HL-60 (cell line): ENCODE results near the gene DDOST.

ENCODE experiments used
- POLR2AphosphoS5 ChIP-seq: IDR thresholded peaks from 2 replicates; pipeline ENCODE4 v1.6.1; 2012; ENCODE audit warnings: low read depth
- SPI1 ChIP-seq: IDR thresholded peaks from 2 replicates; pipeline ENCODE4 v1.6.1; 2012; ENCODE audit warnings: low read depth, mild to moderate bottlenecking, borderline replicate concordance
- TF ChIP-seq, protein P1 (sequence below): IDR thresholded peaks from one replicate; pipeline ENCODE4 v1.5.1; 2011; ENCODE audit warnings: low read length, control low read depth, inconsistent platforms; ENCODE audit not compliant: insufficient read depth
- TF ChIP-seq, protein P2 (sequence below): IDR thresholded peaks from 2 replicates; pipeline ENCODE4 v1.6.1; 2012; ENCODE audit warnings: low read depth; ENCODE audit not compliant: insufficient replicate concordance

DNA sequence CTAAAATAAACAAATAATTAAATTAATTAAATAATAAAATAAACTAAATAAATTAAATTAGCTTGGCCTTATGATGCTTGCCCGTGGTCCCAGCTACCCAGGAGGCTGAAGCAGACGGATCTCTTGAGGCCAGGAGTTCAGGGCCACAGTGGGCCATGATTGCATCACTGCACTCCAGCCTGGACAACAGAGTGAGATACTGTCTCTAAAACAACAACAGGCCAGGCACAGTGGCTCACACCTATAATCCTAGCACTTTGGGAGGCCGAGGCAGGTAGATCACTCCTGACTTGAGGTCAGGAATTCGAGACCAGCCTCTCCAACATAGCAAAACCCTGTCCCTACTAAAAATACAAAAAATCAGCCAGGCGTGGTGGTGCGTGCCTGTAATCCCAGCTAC lies 40.2 kb downstream of the DDOST start:
- TF ChIP-seq, protein P1, sequence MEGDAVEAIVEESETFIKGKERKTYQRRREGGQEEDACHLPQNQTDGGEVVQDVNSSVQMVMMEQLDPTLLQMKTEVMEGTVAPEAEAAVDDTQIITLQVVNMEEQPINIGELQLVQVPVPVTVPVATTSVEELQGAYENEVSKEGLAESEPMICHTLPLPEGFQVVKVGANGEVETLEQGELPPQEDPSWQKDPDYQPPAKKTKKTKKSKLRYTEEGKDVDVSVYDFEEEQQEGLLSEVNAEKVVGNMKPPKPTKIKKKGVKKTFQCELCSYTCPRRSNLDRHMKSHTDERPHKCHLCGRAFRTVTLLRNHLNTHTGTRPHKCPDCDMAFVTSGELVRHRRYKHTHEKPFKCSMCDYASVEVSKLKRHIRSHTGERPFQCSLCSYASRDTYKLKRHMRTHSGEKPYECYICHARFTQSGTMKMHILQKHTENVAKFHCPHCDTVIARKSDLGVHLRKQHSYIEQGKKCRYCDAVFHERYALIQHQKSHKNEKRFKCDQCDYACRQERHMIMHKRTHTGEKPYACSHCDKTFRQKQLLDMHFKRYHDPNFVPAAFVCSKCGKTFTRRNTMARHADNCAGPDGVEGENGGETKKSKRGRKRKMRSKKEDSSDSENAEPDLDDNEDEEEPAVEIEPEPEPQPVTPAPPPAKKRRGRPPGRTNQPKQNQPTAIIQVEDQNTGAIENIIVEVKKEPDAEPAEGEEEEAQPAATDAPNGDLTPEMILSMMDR, result no peak
- TF ChIP-seq POLR2AphosphoS5 (no peak), SPI1 (no peak)
- TF ChIP-seq, protein P2, sequence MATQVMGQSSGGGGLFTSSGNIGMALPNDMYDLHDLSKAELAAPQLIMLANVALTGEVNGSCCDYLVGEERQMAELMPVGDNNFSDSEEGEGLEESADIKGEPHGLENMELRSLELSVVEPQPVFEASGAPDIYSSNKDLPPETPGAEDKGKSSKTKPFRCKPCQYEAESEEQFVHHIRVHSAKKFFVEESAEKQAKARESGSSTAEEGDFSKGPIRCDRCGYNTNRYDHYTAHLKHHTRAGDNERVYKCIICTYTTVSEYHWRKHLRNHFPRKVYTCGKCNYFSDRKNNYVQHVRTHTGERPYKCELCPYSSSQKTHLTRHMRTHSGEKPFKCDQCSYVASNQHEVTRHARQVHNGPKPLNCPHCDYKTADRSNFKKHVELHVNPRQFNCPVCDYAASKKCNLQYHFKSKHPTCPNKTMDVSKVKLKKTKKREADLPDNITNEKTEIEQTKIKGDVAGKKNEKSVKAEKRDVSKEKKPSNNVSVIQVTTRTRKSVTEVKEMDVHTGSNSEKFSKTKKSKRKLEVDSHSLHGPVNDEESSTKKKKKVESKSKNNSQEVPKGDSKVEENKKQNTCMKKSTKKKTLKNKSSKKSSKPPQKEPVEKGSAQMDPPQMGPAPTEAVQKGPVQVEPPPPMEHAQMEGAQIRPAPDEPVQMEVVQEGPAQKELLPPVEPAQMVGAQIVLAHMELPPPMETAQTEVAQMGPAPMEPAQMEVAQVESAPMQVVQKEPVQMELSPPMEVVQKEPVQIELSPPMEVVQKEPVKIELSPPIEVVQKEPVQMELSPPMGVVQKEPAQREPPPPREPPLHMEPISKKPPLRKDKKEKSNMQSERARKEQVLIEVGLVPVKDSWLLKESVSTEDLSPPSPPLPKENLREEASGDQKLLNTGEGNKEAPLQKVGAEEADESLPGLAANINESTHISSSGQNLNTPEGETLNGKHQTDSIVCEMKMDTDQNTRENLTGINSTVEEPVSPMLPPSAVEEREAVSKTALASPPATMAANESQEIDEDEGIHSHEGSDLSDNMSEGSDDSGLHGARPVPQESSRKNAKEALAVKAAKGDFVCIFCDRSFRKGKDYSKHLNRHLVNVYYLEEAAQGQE, result no peak
